Suprapubic skin (tissue), 4 donors: ENCODE results near the gene ZNF680.

ENCODE experiments used
- CTCF ChIP-seq, 2 donors: fragments of 200-600 bp in 1 of 2; fragments of 450-650 bp in 1 of 2; sonication (generic) in 1 of 2; IDR thresholded peaks; one replicate each; pipeline ENCODE4 v1.5.1; 2016 to 2019; ENCODE audit warnings: antibody characterized with exemption in 2 of 2, mild to moderate bottlenecking in 1 of 2, moderate library complexity in 1 of 2
- EP300 ChIP-seq: sonication (generic); formaldehyde crosslinking; IDR thresholded peaks from one replicate; pipeline ENCODE4 v1.6.1; 2017; ENCODE audit warnings: antibody characterized with exemption
- POLR2A ChIP-seq, 2 donors: fragments of 450-650 bp; IDR thresholded peaks; one replicate each; pipeline ENCODE4 v1.6.1; 2017; ENCODE audit warnings: antibody characterized with exemption in 2 of 2, mild to moderate bottlenecking in 2 of 2, moderate library complexity in 2 of 2
- POLR2AphosphoS5 ChIP-seq, 3 donors: sonication (generic); formaldehyde crosslinking; IDR thresholded peaks; one replicate each; pipeline ENCODE4 v1.6.1; 2017; ENCODE audit warnings: antibody characterized with exemption in 3 of 3

DNA sequence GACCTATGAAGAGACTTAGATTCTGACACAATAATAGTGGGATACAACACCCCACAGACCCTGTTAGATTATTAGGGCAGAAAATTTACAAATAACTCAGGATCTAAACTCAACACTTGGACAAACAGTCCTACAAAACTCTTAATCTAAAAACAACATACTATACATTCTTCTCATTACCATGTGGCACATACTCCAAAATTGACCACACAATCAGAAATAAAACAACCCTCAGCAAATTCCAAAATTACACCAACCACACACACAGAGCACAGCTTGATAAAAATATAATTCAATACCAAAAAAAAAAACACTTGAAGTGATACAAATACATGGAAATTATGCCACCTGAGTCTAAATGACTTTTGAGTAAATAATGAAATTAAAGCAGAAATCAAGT is 7.8 kb downstream of the ZNF680 start:
- TF ChIP-seq POLR2A (IDR thresholded peaks at IDR 0.05) (no peak), CTCF (IDR thresholded peaks at IDR 0.05) (no peak), EP300 (no peak), POLR2AphosphoS5 (IDR thresholded peaks at IDR 0.05) (no peak)
